HG03064 (cell line): Measurements from ENCODE around the gene MBD1.
A peak's percentile ranks its signal among the peaks of the same experiment; 100 is the strongest.
"Not testable (repeated sequence)": the region's sequence is repeated elsewhere in the genome, so short reads cannot be mapped to it uniquely, and the experiment has no call there.

Experiments
- ATAC-seq: cut with Tn5 transposase; IDR thresholded peaks from one replicate; pipeline ENCODE4 v1.9.1; 2021; ENCODE audit warnings: low read depth; ENCODE audit not compliant: unreplicated experiment

MBD1 gene

GRCh38 chr18:50274044-50274442 lies 7.3 kb downstream of the MBD1 start:
- no peak for ATAC-seq

- ATAC-seq, result no peak
Measured at GRCh38 chr18:50273203-50274043, 7.9 kb downstream of the MBD1 start.

GRCh38 chr18:50272568-50272967 lies 8.8 kb downstream of the MBD1 start:
- ATAC-seq, result no peak

- peak; percentile 69 for ATAC-seq
Measured at GRCh38 chr18:50268022-50268747, 13.1 kb downstream of the MBD1 start.

- ATAC-seq, result peak; percentile 82
Measured at GRCh38 chr18:50266248-50266704, 15.0 kb downstream of the MBD1 start, which contains the start of gene CFAP53. CFAP53 (minus strand) TSS chr18:50266495; CDS start chr18:50266404, 91 bp downstream.

GRCh38 chr18:50262977-50263376 lies 18.3 kb downstream of the MBD1 start:
- ATAC-seq, result no peak

GRCh38 chr18:50250935-50251334 lies 30.4 kb downstream of the MBD1 start:
- ATAC-seq, result no peak

GRCh38 chr18:50249576-50249975 lies 31.7 kb downstream of the MBD1 start:
- ATAC-seq, result no peak

- ATAC-seq, result no peak
Measured at GRCh38 chr18:50247561-50247960, 33.8 kb downstream of the MBD1 start.

GRCh38 chr18:50241768-50242167 lies 39.6 kb downstream of the MBD1 start:
- ATAC-seq, result not testable (repeated sequence)

- no peak for ATAC-seq
Measured at GRCh38 chr18:50240080-50240563, 41.2 kb downstream of the MBD1 start.

GRCh38 chr18:50232419-50232818 lies 48.9 kb downstream of the MBD1 start:
- no peak for ATAC-seq

- ATAC-seq, result no peak
Measured at GRCh38 chr18:50231621-50232020, 49.7 kb downstream of the MBD1 start.

- ATAC-seq, result not testable (repeated sequence)
Measured at GRCh38 chr18:50220249-50220648, 61.1 kb downstream of the MBD1 start.
